GM12874 (cell line): ENCODE data around the gene CEMP1.

Experiments used
- CTCF ChIP-seq: IDR thresholded peaks from 2 replicates; pipeline ENCODE4 v1.5.1; 2011; ENCODE audit warnings: low read depth, mild to moderate bottlenecking, control low read depth, low read length, moderate library complexity; ENCODE audit not compliant: insufficient read depth

Gene CEMP1

GRCh38 chr16:2513405-2514332 lies 17.5 kb downstream of the CEMP1 start, which contains the start of gene ATP6V0C:
Gene ATP6V0C (plus strand): TSS chr16:2513952. CDS start chr16:2514104, 152 bp downstream.
- TF ChIP-seq CTCF, result no peak

- no peak for TF ChIP-seq CTCF
These were observed 18.3 kb downstream of the CEMP1 start for GRCh38 chr16:2512735-2513404.

- TF ChIP-seq CTCF, result no peak
These were observed 19.0 kb downstream of the CEMP1 start for GRCh38 chr16:2511996-2512734.

GRCh38 chr16:2511128-2511800 lies 19.9 kb downstream of the CEMP1 start:
- TF ChIP-seq CTCF, result no peak

GRCh38 chr16:2508722-2509400 lies 22.3 kb downstream of the CEMP1 start:
- TF ChIP-seq CTCF, result no peak

- TF ChIP-seq CTCF, result no peak
These were observed 23.5 kb downstream of the CEMP1 start for GRCh38 chr16:2507665-2508064.
